ENCODE measurements around the gene TIE1.

DNA sequence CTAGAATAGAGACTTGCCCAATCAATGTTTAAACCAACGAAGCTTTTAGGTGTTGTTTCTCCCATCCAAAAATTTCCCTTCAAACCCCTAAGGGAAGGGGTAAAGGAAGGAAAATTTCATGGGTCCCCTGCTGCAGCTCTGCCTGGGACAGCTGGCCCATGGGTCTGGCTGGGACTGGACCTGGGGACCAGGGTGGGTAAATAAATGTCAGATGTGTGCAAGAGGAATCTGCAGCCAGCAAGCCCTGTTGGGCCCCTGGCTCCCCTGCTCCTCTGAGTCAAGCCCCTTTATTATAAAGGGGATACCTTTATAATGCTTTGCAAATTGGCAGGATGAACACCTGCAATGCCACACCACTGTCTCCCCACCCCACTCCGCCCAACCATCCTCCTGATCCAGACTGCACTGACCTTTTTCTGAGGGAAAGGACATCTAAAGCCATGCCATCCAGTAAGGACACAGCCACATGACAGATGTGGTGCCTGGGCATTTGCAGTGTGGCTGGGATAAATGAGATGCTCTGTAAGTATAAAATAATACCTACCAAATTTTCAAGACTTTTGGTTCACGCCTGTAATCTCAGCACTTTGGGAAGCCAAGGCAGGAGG, 32.9 kb upstream of the TIE1 start:
- TF ChIP-seq EZH2phosphoT487 (IDR thresholded peaks at IDR 0.05; ENCODE audit: insufficient read depth, low read depth) (no peak), EZH2 (IDR thresholded peaks at IDR 0.05; ENCODE audit: insufficient read depth, poor library complexity, severe bottlenecking) (no peak)
